ENCODE results near the gene MAGEF1.

DNA sequence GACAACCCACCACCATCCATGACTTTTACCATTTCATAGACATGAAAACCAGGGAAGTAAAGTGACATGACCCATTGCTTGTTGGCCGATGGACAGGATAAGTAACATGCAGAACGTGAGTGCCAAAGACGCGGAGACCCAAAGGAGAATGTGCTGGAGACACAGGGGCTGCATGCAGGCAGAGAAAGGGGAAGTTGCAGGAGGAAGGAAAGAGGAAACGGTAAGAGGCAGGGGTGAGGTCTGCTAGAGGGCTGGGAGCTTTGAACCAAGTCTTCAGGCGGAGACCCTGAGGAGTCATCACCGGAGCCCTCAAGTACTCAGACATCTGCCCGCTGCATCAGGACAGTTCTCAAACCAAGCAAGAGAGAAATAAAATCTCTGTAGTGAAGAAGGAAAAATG lies 34.9 kb downstream of the MAGEF1 start:
- TF ChIP-seq YY1 (IDR thresholded peaks at IDR 0.05; ENCODE audit: insufficient read depth, insufficient read length) (no peak), ZNF274 (IDR thresholded peaks at IDR 0.05; ENCODE audit: low read depth, low read length) (no peak), SUZ12 (IDR thresholded peaks at IDR 0.05; ENCODE audit: extremely low read depth, insufficient read depth, insufficient read length) (no peak)
